Activated T-helper 9 cell treated with anti-CD3 and anti-CD28 coated beads, Interleukin-2, amount 50 U/mL, for 16 hours (primary cell): ENCODE data around the gene TSPAN15.
"Not testable (repeated sequence)": the region's sequence is repeated elsewhere in the genome, so short reads cannot be mapped to it uniquely, and the experiment has no call there.

Experiments
- DNase-seq: peaks from one replicate; pipeline ENCODE4 v3.0.0-alpha.2; 2020; ENCODE audit warnings: low read depth

Gene TSPAN15

GRCh38 chr10:69488149-69488844, 37.0 kb downstream of the TSPAN15 start:
- not testable (repeated sequence) for DNase-seq

GRCh38 chr10:69488856-69489255, 37.6 kb downstream of the TSPAN15 start:
- DNase-seq, result not testable (repeated sequence)

GRCh38 chr10:69489506-69490090, 38.3 kb downstream of the TSPAN15 start:
- no peak for DNase-seq

- no peak for DNase-seq
Observed at GRCh38 chr10:69490876-69491275, 39.6 kb downstream of the TSPAN15 start.

- DNase-seq, result no peak
Observed at GRCh38 chr10:69491611-69492010, 40.3 kb downstream of the TSPAN15 start.

- no peak for DNase-seq
Observed at GRCh38 chr10:69492091-69492745, 41.0 kb downstream of the TSPAN15 start.

GRCh38 chr10:69492746-69493462, 41.6 kb downstream of the TSPAN15 start:
- DNase-seq, result no peak

- no peak for DNase-seq
Observed at GRCh38 chr10:69494626-69495558, 43.6 kb downstream of the TSPAN15 start.

GRCh38 chr10:69495666-69496065, 44.4 kb downstream of the TSPAN15 start:
- DNase-seq, result no peak

- DNase-seq, result no peak
Observed at GRCh38 chr10:69496352-69497230, 45.3 kb downstream of the TSPAN15 start.

- DNase-seq, result no peak
Observed at GRCh38 chr10:69497231-69497561, 45.9 kb downstream of the TSPAN15 start.

- no peak for DNase-seq
Observed at GRCh38 chr10:69497611-69498390, 46.5 kb downstream of the TSPAN15 start.

GRCh38 chr10:69498711-69499471, 47.6 kb downstream of the TSPAN15 start:
- no peak for DNase-seq

GRCh38 chr10:69499726-69500689, 48.7 kb downstream of the TSPAN15 start:
- DNase-seq, result no peak

- no peak for DNase-seq
Observed at GRCh38 chr10:69500864-69501468, 49.7 kb downstream of the TSPAN15 start.

- no peak for DNase-seq
Observed at GRCh38 chr10:69501657-69502056, 50.4 kb downstream of the TSPAN15 start.

GRCh38 chr10:69502589-69502988, 51.3 kb downstream of the TSPAN15 start:
- no peak for DNase-seq
